GM18870 (cell line): ENCODE data around the gene LNX2.

ENCODE experiments used
- ATAC-seq: cut with Tn5 transposase; IDR thresholded peaks from one replicate; pipeline ENCODE4 v1.9.1; 2021; ENCODE audit warnings: moderate library complexity; ENCODE audit not compliant: unreplicated experiment

Gene LNX2

GRCh38 chr13:27570906-27571305 lies 49.4 kb downstream of the LNX2 start:
- no peak for ATAC-seq

- no peak for ATAC-seq
These were observed 50.9 kb downstream of the LNX2 start for GRCh38 chr13:27569405-27569804.

- no peak for ATAC-seq
These were observed 54.5 kb downstream of the LNX2 start for GRCh38 chr13:27565818-27566217.

- ATAC-seq: no peak
These were observed 57.9 kb downstream of the LNX2 start for GRCh38 chr13:27562457-27562856.

GRCh38 chr13:27559719-27560118 lies 60.6 kb downstream of the LNX2 start:
- no peak for ATAC-seq

GRCh38 chr13:27556109-27556508 lies 64.2 kb downstream of the LNX2 start:
- ATAC-seq: no peak

GRCh38 chr13:27551562-27551961 lies 68.8 kb downstream of the LNX2 start:
- ATAC-seq: no peak

GRCh38 chr13:27549406-27549981 lies 70.8 kb downstream of the LNX2 start:
- ATAC-seq: no peak

GRCh38 chr13:27542220-27542619 lies 78.1 kb downstream of the LNX2 start:
- ATAC-seq: no peak

- ATAC-seq: no peak
These were observed 78.9 kb downstream of the LNX2 start for GRCh38 chr13:27541386-27541785.

GRCh38 chr13:27536361-27537101 lies 83.8 kb downstream of the LNX2 start:
- no peak for ATAC-seq

- no peak for ATAC-seq
These were observed 84.8 kb downstream of the LNX2 start for GRCh38 chr13:27535546-27535945.

- ATAC-seq: no peak
These were observed 85.3 kb downstream of the LNX2 start for GRCh38 chr13:27534981-27535380.

- ATAC-seq: no peak
These were observed 86.0 kb downstream of the LNX2 start for GRCh38 chr13:27534108-27534980.

- ATAC-seq: no peak
These were observed 87.1 kb downstream of the LNX2 start for GRCh38 chr13:27533155-27533643.

GRCh38 chr13:27528908-27529307 lies 91.4 kb downstream of the LNX2 start:
- no peak for ATAC-seq

- no peak for ATAC-seq
These were observed 93.8 kb downstream of the LNX2 start for GRCh38 chr13:27526516-27526915.

GRCh38 chr13:27524981-27525975 lies 95.1 kb downstream of the LNX2 start:
- no peak for ATAC-seq

- ATAC-seq: no peak
These were observed 96.8 kb downstream of the LNX2 start for GRCh38 chr13:27523346-27524073.

- ATAC-seq: no peak
These were observed 97.5 kb downstream of the LNX2 start for GRCh38 chr13:27522847-27523246.
